A673 (cell line): ENCODE data around the gene CLRN2. TPM values are rescaled to one million over a fixed set of nuclear protein-coding genes. Genes with fewer than 3 reads are reported as not detected.

Source experiments
- BruUV-seq: library from RNA; stranded (reverse); fragments of 400-500 nt; replicated peaks from 2 replicates; lab custom pipeline; 2021; lab: Mats Ljungman, UMichigan
- CTCF ChIA-PET: fragments of 300-600 bp; sonication (Branson Sonifier 250); formaldehyde crosslinking; loops from one replicate; lab custom pipeline; 2022; ENCODE audit warnings: antibody characterized with exemption; lab: Charles Lee
- POLR2A ChIA-PET: fragments of 300-600 bp; sonication (Branson Sonifier 250); formaldehyde crosslinking; loops from one replicate; lab custom pipeline; 2022; ENCODE audit warnings: antibody characterized with exemption; ENCODE audit not compliant: low non-redundant PET; lab: Charles Lee
- DNase-seq: peaks from one replicate; pipeline ENCODE4 v3.0.0-alpha.2; 2015; ENCODE audit warnings: low spot score
- H3K27ac ChIP-seq: fragments of 200-600 bp; sonication (generic); 2 replicates; pipeline ENCODE4 v1.5.1; 2016; ENCODE audit warnings: mixed run types, low read depth, mild to moderate bottlenecking, mixed read lengths, antibody characterized with exemption, low read length; ENCODE audit not compliant: poor library complexity, severe bottlenecking
- H3K27me3 ChIP-seq: fragments of 200-600 bp; sonication (generic); replicated peaks from 2 replicates; pipeline ENCODE4 v1.6.1; 2017; ENCODE audit warnings: mixed run types, low read depth, mild to moderate bottlenecking, mixed read lengths, antibody characterized with exemption, low read length; ENCODE audit not compliant: insufficient read depth, poor library complexity
- H3K36me3 ChIP-seq: fragments of 200-600 bp; sonication (generic); 2 replicates; pipeline ENCODE4 v1.6.1; 2016; ENCODE audit warnings: mixed run types, mild to moderate bottlenecking, mixed read lengths, antibody characterized with exemption, low read length; ENCODE audit not compliant: insufficient read depth, poor library complexity, severe bottlenecking
- H3K4me1 ChIP-seq: fragments of 200-600 bp; sonication (generic); 2 replicates; pipeline ENCODE4 v1.6.1; 2017; ENCODE audit warnings: mixed run types, mild to moderate bottlenecking, mixed read lengths, antibody characterized with exemption, low read length; ENCODE audit not compliant: insufficient read depth, poor library complexity, severe bottlenecking
- H3K4me3 ChIP-seq: fragments of 200-600 bp; sonication (generic); 2 replicates; pipeline ENCODE4 v1.5.1; 2016; ENCODE audit warnings: low read depth, mixed run types, mild to moderate bottlenecking, mixed read lengths, low read length; ENCODE audit not compliant: poor library complexity, severe bottlenecking
- H3K9me3 ChIP-seq: fragments of 200-600 bp; sonication (generic); 2 replicates; pipeline ENCODE4 v1.6.1; 2016; ENCODE audit warnings: mixed run types, low read depth, mild to moderate bottlenecking, mixed read lengths, antibody characterized with exemption, low read length; ENCODE audit not compliant: poor library complexity, severe bottlenecking
- CTCF ChIP-seq: fragments of 300-800, 200-600 bp; sonication (generic); conservative IDR thresholded peaks from 2 replicates; pipeline ENCODE4 v1.5.1; 2017; ENCODE audit warnings: low read depth, mild to moderate bottlenecking, antibody characterized with exemption, low read length, moderate library complexity, mixed read lengths
- EZH2 ChIP-seq: fragments of 200-600 bp; sonication (generic); IDR thresholded peaks from 2 replicates; pipeline ENCODE4 v1.6.1; 2017; ENCODE audit warnings: borderline replicate concordance, low read depth, mild to moderate bottlenecking, mixed read lengths, antibody characterized with exemption, low read length; ENCODE audit not compliant: poor library complexity, severe bottlenecking
- intact Hi-C: fragments of 100-400 bp; cut with micrococcal nuclease; formaldehyde crosslinking; loops from one replicate; pipeline ENCODE4 v1.10.0; 2022; ENCODE audit not compliant: unreplicated experiment
- total RNA-seq: library from RNA; stranded (reverse); gene quantifications from 2 replicates; pipeline ENCODE4 v1.2.3, GENCODE V29; 2021

The CLRN2 gene
- total RNA-seq, 1 experiment from 2014 or later: not detected

DNA sequence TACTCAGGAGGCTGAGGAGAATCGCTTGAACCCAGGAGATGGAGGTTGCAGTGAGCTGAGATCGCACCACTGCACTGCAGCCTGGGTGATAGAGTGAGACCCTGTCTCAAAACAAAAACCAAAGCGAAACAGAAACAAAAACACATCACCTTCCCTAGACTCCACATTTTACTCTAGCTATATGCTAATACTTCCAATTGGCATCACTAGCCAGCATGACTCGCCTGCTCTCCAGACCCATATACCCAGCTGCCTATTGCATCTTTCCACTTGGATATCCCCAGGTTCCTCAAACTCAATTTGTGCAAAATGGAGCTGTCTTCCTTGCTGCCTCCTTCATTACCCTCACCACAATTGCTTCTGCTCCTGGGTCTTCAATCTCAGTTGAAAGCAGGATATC lies 39.6 kb downstream of the CLRN2 start:
- Histone ChIP-seq H3K27ac (no peak overlapping the region), H3K9me3 (no peaks in the 10 kb centered on the region), H3K4me1 (no peaks in the 10 kb centered on the region), H3K36me3 (no peaks in the 10 kb centered on the region), H3K27me3 (no peaks in the 10 kb centered on the region), H3K4me3 (no peak overlapping the region)
- ChIA-PET CTCF (no interaction called here), POLR2A (no interaction called here)
- no peak for DNase-seq
- BruUV-seq: no TSS peak
- TF ChIP-seq EZH2: no peak
- no peak for TF ChIP-seq CTCF
- intact Hi-C loops: no loop called here

DNA sequence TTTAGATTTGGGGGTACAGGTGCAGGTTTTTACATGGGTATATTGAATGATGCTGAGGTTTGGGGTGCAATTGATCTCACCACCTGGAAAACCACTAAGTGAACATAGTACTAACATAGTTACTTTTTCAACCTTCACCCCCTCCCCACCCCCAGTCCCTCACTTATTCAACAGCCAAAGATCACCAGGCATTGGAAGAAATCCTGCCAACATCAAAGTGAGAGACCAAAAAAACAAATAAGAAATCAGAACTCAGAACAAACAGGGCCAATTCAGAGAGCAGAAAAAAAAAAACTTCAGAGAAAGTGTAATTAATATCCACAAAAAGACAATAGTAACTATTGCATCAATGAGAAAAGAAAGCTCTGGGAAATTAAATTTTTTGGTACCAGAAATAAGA lies 41.5 kb downstream of the CLRN2 start:
- CTCF ChIA-PET: no interaction called here
- no TSS peak for BruUV-seq

GRCh38 chr4:17557880-17558279 lies 42.9 kb downstream of the CLRN2 start:
- POLR2A ChIA-PET: no interaction called here
- Histone ChIP-seq H3K4me1 (no peaks in the 10 kb centered on the region), H3K27ac (no peak overlapping the region), H3K4me3 (no peak overlapping the region), H3K36me3 (no peaks in the 10 kb centered on the region), H3K9me3 (no peaks in the 10 kb centered on the region), H3K27me3 (no peaks in the 10 kb centered on the region)
- TF ChIP-seq EZH2: no peak
- TF ChIP-seq CTCF: no peak
- DNase-seq: no peak
- intact Hi-C loops: no loop called here
- CTCF ChIA-PET: no interaction called here
- no TSS peak for BruUV-seq

More for the DNA sequence above, 41.5 kb downstream of the CLRN2 start:
- Histone ChIP-seq H3K9me3 (no peaks in the 10 kb centered on the region), H3K4me1 (no peaks in the 10 kb centered on the region), H3K36me3 (no peaks in the 10 kb centered on the region), H3K4me3 (no peak overlapping the region), H3K27me3 (no peaks in the 10 kb centered on the region), H3K27ac (no peak overlapping the region)
- TF ChIP-seq CTCF (no peak), EZH2 (no peak)
- intact Hi-C loops: no loop called here
- POLR2A ChIA-PET: no interaction called here
- DNase-seq: no peak
